ENCODE results near the gene LAPTM4A.
A peak's percentile ranks its signal among the peaks of the same experiment; 100 is the strongest.

LAPTM4A gene

GRCh38 chr2:19993731-19994130 lies 57.7 kb downstream of the LAPTM4A start:
- no peaks in the 10 kb centered on the region for H3K9me3 Mint-ChIP-seq
- H3K27ac Mint-ChIP-seq, result no peak overlapping the region
- ATAC-seq, result no peak
- peaks cover 15% of the 10 kb centered on the region for H3K4me1 Mint-ChIP-seq
- no peaks in the 10 kb centered on the region for H3K36me3 Mint-ChIP-seq
- H3K4me3 Mint-ChIP-seq, result no peak overlapping the region
- H3K27me3 Mint-ChIP-seq, result peaks cover 18% of the 10 kb centered on the region

GRCh38 chr2:19991895-19992294 lies 59.5 kb downstream of the LAPTM4A start:
- H3K9me3 Mint-ChIP-seq, result no peaks in the 10 kb centered on the region
- no peak overlapping the region for H3K4me3 Mint-ChIP-seq
- no peaks in the 10 kb centered on the region for H3K36me3 Mint-ChIP-seq
- no peak for ATAC-seq
- H3K27ac Mint-ChIP-seq, result no peak overlapping the region
- peaks cover 18% of the 10 kb centered on the region for H3K27me3 Mint-ChIP-seq
- H3K4me1 Mint-ChIP-seq, result peaks cover 24% of the 10 kb centered on the region

- H3K27ac Mint-ChIP-seq, result peak overlapping the region; percentile 82
- H3K36me3 Mint-ChIP-seq, result peaks cover 12% of the 10 kb centered on the region
- ATAC-seq, result no peak
- H3K27me3 Mint-ChIP-seq, result peaks cover 10% of the 10 kb centered on the region
- H3K4me3 Mint-ChIP-seq, result peak overlapping the region; percentile 93
- H3K9me3 Mint-ChIP-seq, result no peaks in the 10 kb centered on the region
- peaks cover 24% of the 10 kb centered on the region for H3K4me1 Mint-ChIP-seq
Observed at GRCh38 chr2:19990416-19990728, 61.1 kb downstream of the LAPTM4A start.

- ATAC-seq, result peak; percentile 96
- H3K9me3 Mint-ChIP-seq, result no peaks in the 10 kb centered on the region
- H3K4me3 Mint-ChIP-seq, result peak within 1 kb of the TSS; percentile 93
- H3K27ac Mint-ChIP-seq, result peak within 1 kb of the TSS; percentile 82
- peaks cover 12% of the 10 kb centered on the region for H3K36me3 Mint-ChIP-seq
- peaks cover 24% of the 10 kb centered on the region for H3K4me1 Mint-ChIP-seq
- H3K27me3 Mint-ChIP-seq, result peaks cover 10% of the 10 kb centered on the region
Observed at GRCh38 chr2:19989667-19990415, 61.6 kb downstream of the LAPTM4A start, which contains the start of gene WDR35. Gene WDR35, minus strand, starts transcription at chr2:19990105. Its CDS starts 90 bp downstream, at chr2:19990015.

- Mint-ChIP-seq H3K36me3 (peaks cover 12% of the 10 kb centered on the region), H3K27ac (peak overlapping the region; percentile 82), H3K4me1 (peaks cover 24% of the 10 kb centered on the region), H3K4me3 (peak overlapping the region; percentile 93), H3K9me3 (no peaks in the 10 kb centered on the region), H3K27me3 (peaks cover 10% of the 10 kb centered on the region)
- ATAC-seq, result no peak
Observed at GRCh38 chr2:19989342-19989666, 62.1 kb downstream of the LAPTM4A start.

GRCh38 chr2:19988600-19988999 lies 62.8 kb downstream of the LAPTM4A start:
- Mint-ChIP-seq H3K36me3 (peaks cover 12% of the 10 kb centered on the region), H3K9me3 (no peaks in the 10 kb centered on the region), H3K27ac (peak overlapping the region; percentile 30), H3K4me3 (no peak overlapping the region), H3K4me1 (peaks cover 24% of the 10 kb centered on the region), H3K27me3 (peaks cover 10% of the 10 kb centered on the region)
- ATAC-seq, result no peak

GRCh38 chr2:19987936-19988335 lies 63.5 kb downstream of the LAPTM4A start:
- Mint-ChIP-seq H3K27me3 (peaks cover 10% of the 10 kb centered on the region), H3K27ac (peak overlapping the region; percentile 30), H3K4me1 (peaks cover 24% of the 10 kb centered on the region), H3K36me3 (peaks cover 12% of the 10 kb centered on the region), H3K4me3 (no peak overlapping the region), H3K9me3 (no peaks in the 10 kb centered on the region)
- peak; percentile 73 for ATAC-seq

Measured in stimulated activated memory B cell treated with anti-CD40 and anti-IgM and Interleukin-4, amounts not matched to agents 10 μg/mL and 1 μg/mL and 100 μg/mL, for 72 hours (primary cell).